Endothelial cell of umbilical vein (primary cell): ENCODE data around the gene SLC25A13. TPM values are rescaled to one million over a fixed set of nuclear protein-coding genes. Genes with fewer than 3 reads are reported as not detected.

ENCODE experiments used
- BruUV-seq: library from RNA; stranded (reverse); fragments of 400-500 nt; replicated peaks from 2 replicates; lab custom pipeline; 2021; lab: Mats Ljungman, UMichigan
- CTCF ChIA-PET: fragments of 300-600, 350-600 bp; sonication (Branson Sonifier 250); formaldehyde crosslinking; loops from one replicate; lab custom pipeline; 2021; ENCODE audit warnings: antibody characterized with exemption, inconsistent platforms; lab: Charles Lee
- POLR2A ChIA-PET: fragments of 300-600, 350-600 bp; sonication (Branson Sonifier 250); formaldehyde crosslinking; loops from one replicate; lab custom pipeline; 2021; ENCODE audit warnings: antibody characterized with exemption, inconsistent platforms; lab: Charles Lee
- DNase-seq: peaks from one replicate; pipeline ENCODE4 v3.0.0-alpha.2; 2011; ENCODE audit warnings: low read depth, low spot score
- FAIRE-seq: peaks from 2 replicates; lab custom pipeline; 2011; peaks lifted over from hg19 to GRCh38; lab: Jason Lieb, UNC
- H2AFZ ChIP-seq: 2 replicates; pipeline ENCODE4 v1.6.0; 2012; ENCODE audit warnings: low read depth, low read length, control low read depth, inconsistent platforms
- H3K27ac ChIP-seq: 2 replicates; pipeline ENCODE4 v1.5.1; 2011; ENCODE audit warnings: low read depth, mild to moderate bottlenecking, control low read depth, low read length, moderate library complexity; ENCODE audit not compliant: insufficient read depth
- H3K27me3 ChIP-seq, 2 experiments: 2 replicates each; pipeline versions ENCODE4 v1.6.0 to v1.6.1; 2011; ENCODE audit warnings: low read length in 2 of 2, mixed read lengths in 1 of 2; ENCODE audit not compliant: control insufficient read depth in 2 of 2, insufficient read depth in 2 of 2
- H3K36me3 ChIP-seq, 2 experiments: 2 replicates in 1 of 2; 3 replicates in 1 of 2; pipeline ENCODE4 v1.5.1; 2011; ENCODE audit warnings: low read length in 2 of 2, mild to moderate bottlenecking in 1 of 2, moderate library complexity in 1 of 2; ENCODE audit not compliant: control insufficient read depth in 2 of 2, insufficient read depth in 2 of 2; ENCODE audit errors: extremely low read depth in 1 of 2
- H3K4me1 ChIP-seq: 3 replicates; pipeline ENCODE4 v1.5.1; 2011; ENCODE audit warnings: mild to moderate bottlenecking, low read length; ENCODE audit not compliant: control insufficient read depth, insufficient read depth; ENCODE audit errors: extremely low read depth
- H3K4me2 ChIP-seq: 2 replicates; pipeline ENCODE4 v1.6.1; 2011; ENCODE audit warnings: low read length, control low read depth, mixed read lengths; ENCODE audit not compliant: insufficient read depth
- H3K4me3 ChIP-seq, 3 experiments: fragments of 200-600 bp in 1 of 3; sonication (generic), shearing (Covaris generic) in 1 of 3; replicated peaks in 1 of 3; 2 replicates each; pipeline ENCODE4 v1.5.1; 2011 to 2016; ENCODE audit warnings: control low read depth in 3 of 3, low read length in 3 of 3, mild to moderate bottlenecking in 2 of 3, inconsistent platforms in 1 of 3, low read depth in 1 of 3, moderate library complexity in 1 of 3; ENCODE audit not compliant: insufficient read depth in 1 of 3
- H3K79me2 ChIP-seq: 2 replicates; pipeline ENCODE4 v1.6.0; 2012; ENCODE audit warnings: low read length, inconsistent platforms; ENCODE audit not compliant: control insufficient read depth, insufficient read depth
- H3K9ac ChIP-seq: replicated peaks from 2 replicates; pipeline ENCODE3; 2011; ENCODE audit warnings: low read length, control low read depth; ENCODE audit not compliant: insufficient read depth; ENCODE audit errors: extremely low read depth
- H3K9me1 ChIP-seq: replicated peaks from 3 replicates; pipeline ENCODE4 v1.6.0; 2011; ENCODE audit warnings: mild to moderate bottlenecking, low read length; ENCODE audit not compliant: control insufficient read depth, insufficient read depth; ENCODE audit errors: extremely low read depth
- H3K9me3 ChIP-seq: replicated peaks from 2 replicates; pipeline ENCODE4 v1.5.1; 2012; ENCODE audit warnings: low read length, inconsistent platforms; ENCODE audit not compliant: control insufficient read depth, insufficient read depth
- H4K20me1 ChIP-seq: replicated peaks from 2 replicates; pipeline ENCODE3; 2011; ENCODE audit warnings: mild to moderate bottlenecking, low read length; ENCODE audit not compliant: control insufficient read depth, insufficient read depth; ENCODE audit errors: extremely low read depth
- CTCF ChIP-seq, 2 donors: IDR thresholded peaks; 1 replicate in 1 of 2; 2 replicates in 1 of 2; pipeline ENCODE4 v1.5.1; 2011; ENCODE audit warnings: low read length in 2 of 2, mild to moderate bottlenecking in 2 of 2, moderate library complexity in 2 of 2, control low read depth in 1 of 2, inconsistent platforms in 1 of 2, low read depth in 1 of 2; ENCODE audit not compliant: insufficient read depth in 1 of 2; ENCODE audit errors: extremely low read depth in 1 of 2
- EZH2 ChIP-seq: IDR thresholded peaks from 2 replicates; pipeline ENCODE4 v1.6.1; 2012; ENCODE audit warnings: borderline replicate concordance, low read depth, mild to moderate bottlenecking, moderate library complexity, low read length, inconsistent platforms; ENCODE audit not compliant: severe bottlenecking
- FOS ChIP-seq: IDR thresholded peaks from 2 replicates; pipeline ENCODE4 v1.6.1; 2011; ENCODE audit warnings: mild to moderate bottlenecking, low read length, moderate library complexity, borderline replicate concordance; ENCODE audit not compliant: insufficient read depth
- GATA2 ChIP-seq: IDR thresholded peaks from 2 replicates; pipeline ENCODE4 v1.7.0; 2011; ENCODE audit warnings: low read depth, mild to moderate bottlenecking, moderate library complexity, mixed read lengths, low read length; ENCODE audit not compliant: insufficient read length, insufficient read depth
- JUN ChIP-seq: IDR thresholded peaks from 2 replicates; pipeline ENCODE4 v1.6.1; 2011; ENCODE audit warnings: borderline replicate concordance, low read depth; ENCODE audit not compliant: insufficient read length, insufficient read depth
- MYC ChIP-seq: IDR thresholded peaks from one replicate; pipeline ENCODE4 v1.6.1; 2011; ENCODE audit warnings: mild to moderate bottlenecking, low read depth, low read length
- POLR2A ChIP-seq: IDR thresholded peaks from 2 replicates; pipeline ENCODE4 v1.6.1; 2012; ENCODE audit warnings: low read depth, mild to moderate bottlenecking, control low read depth, low read length
- POLR2AphosphoS5 ChIP-seq: IDR thresholded peaks from 2 replicates; pipeline ENCODE4 v1.6.1; 2012; ENCODE audit warnings: low read depth, mild to moderate bottlenecking, control low read depth, low read length, moderate library complexity; ENCODE audit not compliant: insufficient read depth
- dilution Hi-C: fragments of 300-500 bp; cut with MboI; formaldehyde crosslinking; loops from one replicate; pipeline ENCODE4 v1.15.0; 2019; ENCODE audit warnings: low sequenced_read_pairs; ENCODE audit not compliant: extremely low pct_ligation_motif_present
- intact Hi-C: fragments of 100-400 bp; cut with micrococcal nuclease; formaldehyde crosslinking; loops from one replicate; pipeline ENCODE4 v1.10.0; 2022
- polyA plus RNA-seq, 4 experiments: library from polyadenylated mRNA; depleted of rRNA in 3 of 4; stranded (reverse) in 3 of 4; unstranded in 1 of 4; fragments of >200 nt; gene quantifications; 2 replicates each; pipeline versions ENCODE4 v1.2.1 to v1.2.3, GENCODE V29; 2011 to 2012; ENCODE audit warnings: missing spikeins in 1 of 4
- total RNA-seq: library from RNA; stranded (reverse); gene quantifications from 2 replicates; pipeline ENCODE4 v1.2.3, GENCODE V29; 2021
- TF ChIP-seq, protein P1 (sequence below): IDR thresholded peaks from 2 replicates; pipeline ENCODE4 v1.6.1; 2011; ENCODE audit not compliant: insufficient read depth, insufficient read length

SLC25A13 gene
- total and polyA plus RNA-seq, 2 donors (not counting 3 experiments of a cell fraction or from before 2014, with no cell fraction given): 13.2 to 34.4 TPM

GRCh38 chr7:96203786-96204185 lies 118.1 kb downstream of the SLC25A13 start:
- Histone ChIP-seq H3K36me3 (no peaks in the 10 kb centered on the region), H3K4me1 (no peaks in the 10 kb centered on the region), H3K9me3 (no peaks in the 10 kb centered on the region), H3K9ac (no peak overlapping the region), H3K4me3 (no peak overlapping the region), H3K79me2 (no peaks in the 10 kb centered on the region), H3K9me1 (no peaks in the 10 kb centered on the region), H3K27me3 (no peaks in the 10 kb centered on the region), H2AFZ (no peak overlapping the region), H4K20me1 (no peaks in the 10 kb centered on the region), H3K27ac (no peak overlapping the region), H3K4me2 (no peak overlapping the region)
- TF ChIP-seq POLR2AphosphoS5 (no peak), FOS (no peak), CTCF (IDR thresholded peaks at IDR 0.05; ENCODE audit: extremely low read depth in 1 of 2, insufficient read depth in 1 of 2, low read depth in 1 of 2, low read length in 2 of 2) (no peak), JUN (no peak), EZH2 (no peak), POLR2A (no peak), GATA2 (no peak), MYC (no peak)
- TF ChIP-seq, protein P1, sequence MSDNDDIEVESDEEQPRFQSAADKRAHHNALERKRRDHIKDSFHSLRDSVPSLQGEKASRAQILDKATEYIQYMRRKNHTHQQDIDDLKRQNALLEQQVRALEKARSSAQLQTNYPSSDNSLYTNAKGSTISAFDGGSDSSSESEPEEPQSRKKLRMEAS: no peak
- DNase-seq (no peak), FAIRE-seq (no peak)
- intact Hi-C loops: no loop called here
- BruUV-seq: no TSS peak
- dilution Hi-C loops: no loop called here
- CTCF ChIA-PET: no interaction called here
- POLR2A ChIA-PET: no interaction called here
